ENCODE measurements around the gene ZNF639. TPM values are rescaled to one million over a fixed set of nuclear protein-coding genes. Genes with fewer than 3 reads are reported as not detected.

ZNF639 gene
- total and polyA plus RNA-seq, 8 donors, result 15.7 to 66.1 (median 30.4) TPM

DNA sequence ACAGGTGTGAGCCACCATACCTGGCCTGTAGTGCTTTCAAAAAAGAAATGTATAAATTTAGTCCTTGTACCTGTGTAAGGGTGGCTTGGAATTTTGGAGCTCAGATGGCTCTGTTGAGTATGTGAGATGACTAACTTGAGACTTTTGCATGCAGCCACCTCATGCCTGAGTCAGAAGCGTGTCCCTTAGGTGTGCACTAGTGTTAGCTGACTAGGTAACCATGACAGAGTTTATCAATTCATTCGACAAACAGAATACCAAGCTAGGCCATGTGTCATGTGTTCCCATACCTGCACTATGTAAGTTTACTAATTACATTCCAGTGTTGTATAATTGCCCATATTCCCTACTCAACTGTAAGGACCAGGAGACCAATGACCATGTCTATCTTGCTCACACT lies 4.0 kb upstream of the ZNF639 start:
- Histone ChIP-seq H3K4me1 (peaks cover 14 to 29% (median 16%) of the 10 kb centered on the region in 4 donors), H3K27me3 (no peaks in the 10 kb centered on the region), H3K9me3 (no peaks in the 10 kb centered on the region), H3K27ac (no peak overlapping the region), H3K36me3 (no peaks in the 10 kb centered on the region), H3K4me3 (no peak overlapping the region)
- no peak for DNase-seq
- WGBS, 5 donors, result 64 to 92% (median 80%) methylated on average over 2 of the region's 2 CpGs
- TF ChIP-seq, protein P1, sequence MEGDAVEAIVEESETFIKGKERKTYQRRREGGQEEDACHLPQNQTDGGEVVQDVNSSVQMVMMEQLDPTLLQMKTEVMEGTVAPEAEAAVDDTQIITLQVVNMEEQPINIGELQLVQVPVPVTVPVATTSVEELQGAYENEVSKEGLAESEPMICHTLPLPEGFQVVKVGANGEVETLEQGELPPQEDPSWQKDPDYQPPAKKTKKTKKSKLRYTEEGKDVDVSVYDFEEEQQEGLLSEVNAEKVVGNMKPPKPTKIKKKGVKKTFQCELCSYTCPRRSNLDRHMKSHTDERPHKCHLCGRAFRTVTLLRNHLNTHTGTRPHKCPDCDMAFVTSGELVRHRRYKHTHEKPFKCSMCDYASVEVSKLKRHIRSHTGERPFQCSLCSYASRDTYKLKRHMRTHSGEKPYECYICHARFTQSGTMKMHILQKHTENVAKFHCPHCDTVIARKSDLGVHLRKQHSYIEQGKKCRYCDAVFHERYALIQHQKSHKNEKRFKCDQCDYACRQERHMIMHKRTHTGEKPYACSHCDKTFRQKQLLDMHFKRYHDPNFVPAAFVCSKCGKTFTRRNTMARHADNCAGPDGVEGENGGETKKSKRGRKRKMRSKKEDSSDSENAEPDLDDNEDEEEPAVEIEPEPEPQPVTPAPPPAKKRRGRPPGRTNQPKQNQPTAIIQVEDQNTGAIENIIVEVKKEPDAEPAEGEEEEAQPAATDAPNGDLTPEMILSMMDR (IDR thresholded peaks at IDR 0.05), result no peak
- TF ChIP-seq POLR2AphosphoS5 (IDR thresholded peaks at IDR 0.05), result no peak
- TF ChIP-seq EP300 (IDR thresholded peaks at IDR 0.05), result no peak
- no peak for TF ChIP-seq POLR2A (IDR thresholded peaks at IDR 0.05)
- intact Hi-C loops (cut with DNase I; ENCODE audit: low total_unique reads), result loop anchor here (5.0 kb wide), 1 partner anchor 302 kb away; no protein-coding TSS in a partner anchor

DNA sequence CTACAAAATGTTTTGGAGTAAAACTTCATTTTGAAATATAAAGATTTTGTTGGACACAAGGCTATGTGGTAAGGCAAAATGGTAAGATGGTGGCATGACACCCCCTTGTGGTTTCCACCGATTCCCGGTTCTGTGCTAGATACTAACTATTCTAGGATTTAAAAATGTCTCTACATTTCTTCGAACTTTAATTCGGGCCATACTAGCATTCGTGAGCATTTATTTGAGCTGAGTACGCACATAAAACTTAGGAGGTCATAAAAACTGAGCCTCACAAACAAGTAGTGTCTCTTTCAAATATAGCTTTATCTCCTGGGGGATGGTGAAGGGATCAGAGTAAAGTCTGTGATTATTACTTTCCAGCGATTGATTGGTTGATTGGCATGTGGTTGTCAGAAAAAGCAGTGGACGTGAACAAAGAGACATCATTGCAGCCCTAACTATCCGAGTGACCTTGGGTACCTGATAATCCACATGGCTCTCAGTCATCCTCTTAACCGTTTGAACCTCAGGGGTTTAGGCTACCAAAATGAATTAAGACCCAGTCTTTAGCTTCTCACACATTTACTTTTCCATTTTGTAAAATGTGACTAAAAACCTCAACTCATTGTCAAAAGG lies 1.1 kb upstream of the ZNF639 start:
- Histone ChIP-seq H3K36me3 (peaks cover 0 to 13% (median 11%) of the 10 kb centered on the region in 4 donors), H3K9me3 (no peaks in the 10 kb centered on the region), H3K4me1 (peaks cover 16 to 48% (median 38%) of the 10 kb centered on the region in 4 donors), H3K27me3 (no peaks in the 10 kb centered on the region), H3K4me3 (peak overlapping the region; percentile 64 to 95 (median 79)), H3K27ac (peak overlapping the region in 4 of 5 donors; percentile 87 to 97 (median 96))
- WGBS, 5 donors, result 24 to 36% (median 34%) methylated on average over 10 of the region's 10 CpGs
- DNase-seq, result peak in 1 of 2 donors; percentile 74
- intact Hi-C loops (cut with DNase I; ENCODE audit: low total_unique reads), result no loop called here
- TF ChIP-seq POLR2AphosphoS5 (IDR thresholded peaks at IDR 0.05) (no peak), EP300 (IDR thresholded peaks at IDR 0.05) (no peak), POLR2A (IDR thresholded peaks at IDR 0.05) (no peak)
- TF ChIP-seq, protein P1 (IDR thresholded peaks at IDR 0.05), result peak in 3 of 7 experiments; percentile 21 to 37 (median 23)

DNA sequence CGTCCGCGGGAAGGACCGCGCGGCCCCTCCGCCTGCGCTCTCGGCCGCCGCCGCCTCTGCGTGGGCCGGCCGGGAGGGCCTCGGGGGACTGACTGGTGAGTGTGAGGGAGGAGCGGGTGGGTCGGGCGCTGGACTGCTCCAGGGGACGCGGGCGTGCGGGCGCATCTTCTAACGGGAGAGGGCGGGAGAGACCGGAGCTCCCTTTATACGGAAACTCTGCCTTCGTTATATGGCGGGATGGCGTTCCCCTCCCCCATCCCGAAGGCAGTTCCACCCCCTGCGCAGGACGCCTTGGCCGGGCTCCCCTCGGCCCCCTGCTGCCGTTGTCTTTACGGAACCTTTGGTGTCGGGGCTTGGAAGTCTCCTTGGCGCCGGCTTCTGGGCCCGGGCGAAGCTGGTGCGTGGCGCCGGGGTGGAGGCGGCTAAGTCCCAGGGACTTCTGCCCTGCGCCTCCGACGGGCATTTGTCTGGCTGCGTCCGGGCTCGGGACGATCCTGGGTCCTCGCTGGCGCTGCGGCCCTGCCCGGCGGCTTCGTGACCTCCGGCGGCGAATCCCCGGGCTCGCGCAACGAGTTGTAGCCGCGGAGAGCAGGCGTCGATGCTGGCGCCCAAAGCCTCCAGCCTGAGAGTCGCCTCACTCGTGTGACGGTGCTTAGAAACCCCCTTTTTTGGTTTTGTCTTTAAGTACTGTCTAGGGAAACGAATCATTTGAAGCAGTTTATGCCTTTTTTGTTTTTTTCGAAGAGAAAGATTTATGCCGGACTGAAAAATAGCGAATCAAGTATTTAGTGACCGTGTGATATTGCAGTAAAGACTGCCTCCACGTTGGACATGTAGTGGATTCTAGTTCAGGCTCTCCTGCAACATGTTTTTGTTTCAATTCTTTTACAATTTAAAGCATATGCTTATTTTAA lies 623 bp downstream of the ZNF639 start:
- no peaks in the 10 kb centered on the region for H3K9me3 ChIP-seq
- no peaks in the 10 kb centered on the region for H3K27me3 ChIP-seq
- WGBS, 5 donors, result 0 to 1% (median 0%) methylated on average over 44 to 81 of the region's 81 CpGs
- H3K4me3 ChIP-seq, result peak overlapping the region; percentile 64 to 95 (median 79)
- peaks cover 16 to 50% (median 40%) of the 10 kb centered on the region in 4 donors for H3K4me1 ChIP-seq
- DNase-seq, result peak; percentile 65 to 89
- peak overlapping the region; percentile 84 to 97 (median 95) for H3K27ac ChIP-seq
- intact Hi-C loops (cut with DNase I; ENCODE audit: low total_unique reads), result no loop called here
- TF ChIP-seq POLR2A (IDR thresholded peaks at IDR 0.05) (no peak), POLR2AphosphoS5 (IDR thresholded peaks at IDR 0.05) (no peak), EP300 (IDR thresholded peaks at IDR 0.05) (no peak)
- TF ChIP-seq, protein P1 (IDR thresholded peaks at IDR 0.05), result no peak
- H3K36me3 ChIP-seq, result peaks cover 0 to 30% (median 16%) of the 10 kb centered on the region in 4 donors

DNA sequence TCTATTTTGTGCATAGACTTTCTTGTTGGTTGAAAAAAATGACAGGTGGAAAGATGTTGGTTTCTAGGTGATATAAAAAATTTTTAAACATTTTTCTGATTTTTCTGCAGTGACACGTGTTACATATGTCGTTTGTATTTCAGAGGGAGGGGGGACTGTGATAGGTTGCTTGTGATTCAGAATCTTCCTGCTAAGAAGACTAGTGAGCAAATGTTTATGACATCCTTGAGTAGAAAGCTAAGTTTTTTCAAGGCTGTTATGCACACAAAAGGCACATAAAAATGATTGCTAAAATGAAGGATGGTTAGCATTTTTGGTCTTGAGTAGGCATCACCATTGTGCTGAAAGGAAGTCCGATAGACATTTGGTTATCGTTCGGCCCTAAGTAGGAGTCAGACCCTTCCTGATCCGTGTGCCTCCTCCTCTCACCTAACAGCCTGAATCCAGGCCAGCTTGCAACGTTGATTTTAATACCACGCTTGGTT lies 1.5 kb downstream of the ZNF639 start:
- intact Hi-C loops (cut with DNase I; ENCODE audit: low total_unique reads), result no loop called here
- TF ChIP-seq POLR2A (IDR thresholded peaks at IDR 0.05) (no peak), POLR2AphosphoS5 (IDR thresholded peaks at IDR 0.05) (no peak), EP300 (IDR thresholded peaks at IDR 0.05) (no peak)
- TF ChIP-seq, protein P1 (IDR thresholded peaks at IDR 0.05), result no peak
- H3K27ac ChIP-seq, result peak overlapping the region in 4 of 5 donors; percentile 87 to 97 (median 96)
- peaks cover 5 to 38% (median 25%) of the 10 kb centered on the region in 4 donors for H3K36me3 ChIP-seq
- no peaks in the 10 kb centered on the region for H3K9me3 ChIP-seq
- DNase-seq, result peak in 1 of 2 donors; percentile 41
- WGBS, 5 donors, result 1 to 4% (median 2%) methylated on average over 8 of the region's 8 CpGs
- peak overlapping the region; percentile 64 to 95 (median 79) for H3K4me3 ChIP-seq
- peaks cover 16 to 50% (median 40%) of the 10 kb centered on the region in 4 donors for H3K4me1 ChIP-seq
- no peaks in the 10 kb centered on the region for H3K27me3 ChIP-seq
